MM.1S (cell line): ENCODE data around the gene GVQW3.

ENCODE experiments used
- DNase-seq: peaks from one replicate; pipeline ENCODE4 v3.0.0-alpha.2; 2015
- H2AFZ ChIP-seq: fragments of 300-600 bp; sonication (generic); 2 replicates; pipeline ENCODE4 v1.6.0; 2016; ENCODE audit warnings: antibody characterized with exemption, low read length
- H3F3A ChIP-seq: fragments of 300-600 bp; sonication (generic); 2 replicates; pipeline ENCODE4 v1.6.1; 2016; ENCODE audit warnings: mild to moderate bottlenecking, antibody characterized with exemption, low read length, moderate library complexity, mixed read lengths; ENCODE audit not compliant: insufficient read depth
- H3K27ac ChIP-seq: fragments of 300-600 bp; sonication (generic); 2 replicates; pipeline ENCODE4 v1.5.1; 2016; ENCODE audit warnings: mild to moderate bottlenecking, low read length
- H3K27me3 ChIP-seq: fragments of 300-600 bp; sonication (generic); replicated peaks from 2 replicates; pipeline ENCODE4 v1.6.0; 2016; ENCODE audit warnings: low read length; ENCODE audit not compliant: insufficient read depth
- H3K36me3 ChIP-seq: fragments of 300-600 bp; sonication (generic); replicated peaks from 2 replicates; pipeline ENCODE4 v1.6.1; 2016; ENCODE audit warnings: mild to moderate bottlenecking, low read length, mixed read lengths; ENCODE audit not compliant: insufficient read depth
- H3K4me1 ChIP-seq: fragments of 300-600 bp; sonication (generic); 2 replicates; pipeline ENCODE4 v1.6.1; 2016; ENCODE audit warnings: low read length, mixed read lengths
- H3K4me2 ChIP-seq: fragments of 300-600 bp; sonication (generic); 2 replicates; pipeline ENCODE4 v1.6.0; 2016; ENCODE audit warnings: low read depth, low read length
- H3K4me3 ChIP-seq: fragments of 300-600 bp; sonication (generic); 2 replicates; pipeline ENCODE4 v1.5.1; 2016; ENCODE audit warnings: low read length, mixed read lengths
- H3K79me2 ChIP-seq: fragments of 300-600 bp; sonication (generic); 2 replicates; pipeline ENCODE4 v1.6.1; 2016; ENCODE audit warnings: mixed run types, low read length, mixed read lengths
- H3K9ac ChIP-seq: fragments of 300-600 bp; sonication (generic); 2 replicates; pipeline ENCODE4 v1.6.1; 2016; ENCODE audit warnings: low read length, mixed read lengths
- H3K9me2 ChIP-seq: fragments of 300-600 bp; sonication (generic); replicated peaks from 2 replicates; pipeline ENCODE4 v1.6.1; 2016; ENCODE audit warnings: mild to moderate bottlenecking, low read length, mixed read lengths; ENCODE audit not compliant: insufficient read depth
- H3K9me3 ChIP-seq: fragments of 300-600 bp; sonication (generic); replicated peaks from 2 replicates; pipeline ENCODE4 v1.6.1; 2016; ENCODE audit warnings: mild to moderate bottlenecking, low read length, mixed read lengths; ENCODE audit not compliant: insufficient read depth
- H4K20me1 ChIP-seq: fragments of 300-600 bp; sonication (generic); 2 replicates; pipeline ENCODE4 v1.6.1; 2016; ENCODE audit warnings: mild to moderate bottlenecking, low read length, moderate library complexity, mixed read lengths; ENCODE audit not compliant: insufficient read depth
- EZH2 ChIP-seq: fragments of 300-600 bp; sonication (generic); optimal IDR thresholded peaks from 2 replicates; pipeline ENCODE3; 2017; ENCODE audit warnings: low read depth, mild to moderate bottlenecking, antibody characterized with exemption, low read length, mixed read lengths
- EZH2phosphoT487 ChIP-seq: fragments of 300-600 bp; sonication (generic); IDR thresholded peaks from 2 replicates; pipeline ENCODE4 v1.6.1; 2018; ENCODE audit warnings: antibody characterized with exemption, low read length
- TF ChIP-seq, protein P1 (sequence below): fragments of 300-600 bp; sonication (generic); IDR thresholded peaks from 2 replicates; pipeline ENCODE4 v1.5.1; 2016; ENCODE audit warnings: antibody characterized with exemption, low read length, mixed read lengths

The GVQW3 gene

DNA sequence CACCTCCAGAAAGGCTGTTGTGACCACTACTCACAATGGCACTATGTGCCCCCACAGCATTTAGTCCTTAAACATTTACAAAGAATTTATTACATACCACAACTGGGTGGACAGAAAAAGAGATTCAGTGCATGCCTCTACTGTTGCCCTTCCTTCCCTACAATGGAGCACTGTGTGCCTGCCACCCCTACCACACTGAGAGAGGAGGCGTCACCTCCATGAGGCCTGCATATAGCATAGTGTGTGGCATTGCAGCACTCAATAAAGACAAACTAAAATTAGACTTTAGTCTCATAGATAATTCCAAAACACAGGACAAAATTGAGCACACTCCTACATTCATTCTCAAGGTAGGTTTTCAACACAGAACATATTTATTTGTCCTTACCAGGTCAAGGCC lies 26.0 kb upstream of the GVQW3 start:
- no peaks in the 10 kb centered on the region for H3K4me1 ChIP-seq
- H3K9ac ChIP-seq, result no peak overlapping the region
- H3K9me2 ChIP-seq, result no peaks in the 10 kb centered on the region
- 0 out of 2 replicates have a peak, but pooled peaks cover 9% of the 10 kb centered on the region for H3K79me2 ChIP-seq
- H3K4me2 ChIP-seq, result no peak overlapping the region
- H3K36me3 ChIP-seq, result 0 out of 2 replicates have a peak, but pooled peaks cover 4% of the 10 kb centered on the region
- TF ChIP-seq, protein P1, sequence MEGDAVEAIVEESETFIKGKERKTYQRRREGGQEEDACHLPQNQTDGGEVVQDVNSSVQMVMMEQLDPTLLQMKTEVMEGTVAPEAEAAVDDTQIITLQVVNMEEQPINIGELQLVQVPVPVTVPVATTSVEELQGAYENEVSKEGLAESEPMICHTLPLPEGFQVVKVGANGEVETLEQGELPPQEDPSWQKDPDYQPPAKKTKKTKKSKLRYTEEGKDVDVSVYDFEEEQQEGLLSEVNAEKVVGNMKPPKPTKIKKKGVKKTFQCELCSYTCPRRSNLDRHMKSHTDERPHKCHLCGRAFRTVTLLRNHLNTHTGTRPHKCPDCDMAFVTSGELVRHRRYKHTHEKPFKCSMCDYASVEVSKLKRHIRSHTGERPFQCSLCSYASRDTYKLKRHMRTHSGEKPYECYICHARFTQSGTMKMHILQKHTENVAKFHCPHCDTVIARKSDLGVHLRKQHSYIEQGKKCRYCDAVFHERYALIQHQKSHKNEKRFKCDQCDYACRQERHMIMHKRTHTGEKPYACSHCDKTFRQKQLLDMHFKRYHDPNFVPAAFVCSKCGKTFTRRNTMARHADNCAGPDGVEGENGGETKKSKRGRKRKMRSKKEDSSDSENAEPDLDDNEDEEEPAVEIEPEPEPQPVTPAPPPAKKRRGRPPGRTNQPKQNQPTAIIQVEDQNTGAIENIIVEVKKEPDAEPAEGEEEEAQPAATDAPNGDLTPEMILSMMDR, result no peak
- no peak for TF ChIP-seq EZH2
- TF ChIP-seq EZH2phosphoT487, result no peak
- no peaks in the 10 kb centered on the region for H3K9me3 ChIP-seq
- H4K20me1 ChIP-seq, result no peaks in the 10 kb centered on the region
- no peaks in the 10 kb centered on the region for H3F3A ChIP-seq
- DNase-seq, result no peak
- no peak overlapping the region for H3K27ac ChIP-seq
- no peaks in the 10 kb centered on the region for H3K27me3 ChIP-seq
- no peak overlapping the region for H3K4me3 ChIP-seq
- H2AFZ ChIP-seq, result no peak overlapping the region

DNA sequence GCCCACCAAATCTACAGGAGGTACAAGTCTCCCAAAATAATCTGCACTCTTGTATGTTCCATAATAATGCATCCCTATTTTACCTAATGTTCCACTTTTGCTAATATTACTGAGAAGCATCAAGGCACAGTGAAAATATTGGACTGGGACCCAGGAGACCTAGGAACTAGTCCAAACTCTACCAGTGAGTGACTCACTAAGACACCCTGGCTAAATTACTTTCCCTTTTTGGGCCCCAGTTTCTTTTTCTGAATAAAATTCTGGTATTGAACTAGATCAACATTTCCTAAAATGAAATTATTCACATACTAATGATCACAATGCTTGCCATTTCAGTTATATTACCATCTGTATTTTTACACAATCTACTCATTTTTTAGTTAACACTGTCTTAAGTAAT lies 19.7 kb upstream of the GVQW3 start:
- Histone ChIP-seq H3K9me2 (no peaks in the 10 kb centered on the region), H3K4me2 (no peak overlapping the region), H3K9me3 (no peaks in the 10 kb centered on the region), H4K20me1 (no peaks in the 10 kb centered on the region), H3K27me3 (no peaks in the 10 kb centered on the region), H3K4me3 (no peak overlapping the region), H3K27ac (no peak overlapping the region), H3F3A (no peaks in the 10 kb centered on the region), H3K79me2 (peaks cover 56% of the 10 kb centered on the region), H3K9ac (no peak overlapping the region), H2AFZ (no peak overlapping the region), H3K36me3 (no peaks in the 10 kb centered on the region; the same call in 1 of the 2 replicates), H3K4me1 (peaks cover under 1% of the 10 kb centered on the region; the same call in 1 of the 2 replicates)
- DNase-seq, result no peak
- no peak for TF ChIP-seq EZH2
- TF ChIP-seq, protein P1, result no peak
- TF ChIP-seq EZH2phosphoT487, result no peak

DNA sequence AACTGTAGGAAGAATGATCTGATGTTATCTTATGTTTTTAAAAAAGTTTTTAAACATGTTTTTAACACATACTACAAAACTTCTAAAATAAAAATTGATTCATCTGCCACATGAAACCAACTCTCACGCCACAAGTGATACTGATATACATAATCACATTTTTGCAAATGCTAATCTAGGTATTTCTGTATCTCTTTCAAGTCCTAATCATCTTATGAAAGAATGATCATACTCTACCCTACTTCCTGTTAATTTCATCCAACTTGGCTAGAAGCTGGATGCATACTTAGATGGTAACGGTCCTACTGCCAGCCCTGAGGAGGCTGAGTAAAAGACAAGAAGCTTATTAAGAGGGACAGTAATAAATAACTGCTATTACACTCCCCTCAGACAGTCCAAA lies 19.3 kb upstream of the GVQW3 start:
- no peak overlapping the region for H3K4me2 ChIP-seq

More for the DNA sequence above, 19.3 kb upstream of the GVQW3 start:
- H3K9me3 ChIP-seq, result no peaks in the 10 kb centered on the region
- no peaks in the 10 kb centered on the region for H3K27me3 ChIP-seq
- H2AFZ ChIP-seq, result no peak overlapping the region
- H3K9ac ChIP-seq, result no peak overlapping the region
- no peaks in the 10 kb centered on the region for H3K9me2 ChIP-seq
- H3K27ac ChIP-seq, result no peak overlapping the region
- TF ChIP-seq EZH2phosphoT487, result no peak
- TF ChIP-seq, protein P1, result no peak
- TF ChIP-seq EZH2, result no peak
- H3K79me2 ChIP-seq, result peaks cover 60% of the 10 kb centered on the region
- peaks cover 4% of the 10 kb centered on the region; the same call in 1 of the 2 replicates for H3K4me1 ChIP-seq
- H4K20me1 ChIP-seq, result no peaks in the 10 kb centered on the region
- no peaks in the 10 kb centered on the region for H3F3A ChIP-seq
- no peak overlapping the region for H3K4me3 ChIP-seq
- no peaks in the 10 kb centered on the region; the same call in 1 of the 2 replicates for H3K36me3 ChIP-seq
- no peak for DNase-seq
